SH-SY5Y (cell line): ENCODE results near the gene JOSD2.
A peak's percentile ranks its signal among the peaks of the same experiment; 100 is the strongest.

Experiments used
- GATA2 ChIP-seq: IDR thresholded peaks from 2 replicates; pipeline ENCODE4 v1.6.1; 2011; ENCODE audit warnings: mild to moderate bottlenecking, low read depth, low read length
- GATA3 ChIP-seq: IDR thresholded peaks from 2 replicates; pipeline ENCODE4 v1.6.1; 2011; ENCODE audit warnings: low read depth, mild to moderate bottlenecking, low read length, moderate library complexity

Gene JOSD2

DNA sequence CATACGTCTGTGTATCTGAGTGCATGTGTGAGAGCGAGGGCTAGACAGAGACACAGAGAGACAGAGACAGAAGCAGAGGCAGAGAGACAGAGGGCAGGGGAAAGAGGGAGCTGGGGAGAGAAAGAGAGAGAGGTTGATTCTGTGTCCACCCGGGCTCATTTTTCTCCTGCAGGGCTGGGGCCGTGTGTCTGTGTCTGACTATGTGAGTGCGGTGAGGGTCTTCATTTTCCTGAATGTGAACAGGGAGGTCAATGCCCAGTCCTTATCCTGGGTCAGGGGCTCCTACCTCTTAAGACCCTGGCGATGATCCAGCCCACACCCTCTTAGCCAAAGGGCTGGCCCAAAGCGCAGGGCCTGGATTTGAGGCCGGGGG is 39.6 kb upstream of the JOSD2 start:
- TF ChIP-seq GATA2 (no peak), GATA3 (no peak)

DNA sequence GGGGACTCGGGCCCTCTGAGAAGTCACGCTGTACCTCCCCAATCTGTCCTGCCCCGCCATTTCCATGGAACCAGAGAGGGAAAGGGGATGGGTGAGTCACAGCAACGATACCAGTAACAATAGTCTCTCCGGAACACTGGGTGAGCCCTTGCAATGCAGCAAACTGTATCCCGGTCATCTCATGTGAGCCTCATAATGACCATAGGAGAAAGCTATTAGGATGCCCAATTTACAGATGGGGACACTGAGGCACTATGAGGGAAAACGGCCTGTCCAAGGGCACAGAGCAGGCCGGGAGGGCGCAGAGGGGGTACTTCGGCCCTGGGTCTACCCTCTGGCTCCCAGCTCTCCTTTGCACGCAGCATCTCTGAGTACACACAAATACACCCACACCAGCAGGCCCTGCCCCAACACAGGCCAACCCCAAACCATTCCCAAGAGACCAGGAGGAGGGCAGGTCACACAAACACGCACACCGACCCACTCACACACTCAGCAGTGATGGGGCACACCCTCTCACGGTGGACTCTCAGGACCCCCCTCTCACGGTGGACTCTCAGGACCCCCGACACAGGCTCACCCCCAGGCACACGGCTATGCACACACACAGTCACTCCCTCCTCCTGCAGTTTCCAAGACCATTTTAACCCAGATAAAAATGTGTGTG is 39.1 kb upstream of the JOSD2 start:
- TF ChIP-seq GATA3 (no peak), GATA2 (no peak)

DNA sequence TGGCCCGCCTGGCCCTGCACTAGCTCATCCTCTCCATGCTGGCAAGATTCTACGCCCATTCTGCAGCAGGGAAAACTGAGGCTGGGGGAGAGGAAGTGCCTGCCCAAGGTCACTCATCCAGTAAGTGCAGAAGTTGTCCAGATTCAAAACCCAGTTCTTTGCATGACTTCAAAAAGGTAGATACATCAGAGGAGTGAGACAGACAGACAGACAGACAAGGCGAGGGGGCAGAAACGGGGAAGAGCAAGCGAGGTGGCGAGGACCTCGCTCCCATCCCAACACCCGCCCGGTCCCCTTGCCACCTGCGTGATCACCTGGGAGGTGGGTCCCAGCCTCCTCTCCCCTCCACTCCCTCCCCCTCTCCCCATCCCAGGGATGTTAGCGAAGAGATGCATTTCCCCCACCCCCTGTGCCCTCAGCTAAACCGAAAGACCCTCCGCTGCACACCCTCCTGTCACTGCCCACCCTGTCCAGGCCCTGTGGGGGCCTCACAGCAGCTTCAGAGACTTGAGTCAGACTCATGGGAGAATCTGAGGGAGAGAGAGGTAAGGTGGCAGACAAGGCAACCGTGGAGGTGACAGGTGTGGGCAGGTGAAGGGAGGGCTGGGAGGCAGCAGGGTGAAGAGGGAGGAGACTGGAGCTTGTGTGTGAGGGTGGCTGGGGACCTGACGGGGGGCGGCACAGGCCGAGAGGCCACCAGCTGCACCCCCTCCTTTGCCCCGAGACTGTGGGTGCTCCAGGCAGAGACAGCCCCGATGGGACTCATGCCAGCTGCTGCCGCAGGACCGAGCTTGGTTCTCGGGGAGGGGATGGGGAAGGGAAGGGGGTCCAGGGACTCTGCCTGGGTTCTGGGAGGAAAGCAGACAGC is 38.3 kb upstream of the JOSD2 start:
- TF ChIP-seq GATA2 (no peak), GATA3 (no peak)

DNA sequence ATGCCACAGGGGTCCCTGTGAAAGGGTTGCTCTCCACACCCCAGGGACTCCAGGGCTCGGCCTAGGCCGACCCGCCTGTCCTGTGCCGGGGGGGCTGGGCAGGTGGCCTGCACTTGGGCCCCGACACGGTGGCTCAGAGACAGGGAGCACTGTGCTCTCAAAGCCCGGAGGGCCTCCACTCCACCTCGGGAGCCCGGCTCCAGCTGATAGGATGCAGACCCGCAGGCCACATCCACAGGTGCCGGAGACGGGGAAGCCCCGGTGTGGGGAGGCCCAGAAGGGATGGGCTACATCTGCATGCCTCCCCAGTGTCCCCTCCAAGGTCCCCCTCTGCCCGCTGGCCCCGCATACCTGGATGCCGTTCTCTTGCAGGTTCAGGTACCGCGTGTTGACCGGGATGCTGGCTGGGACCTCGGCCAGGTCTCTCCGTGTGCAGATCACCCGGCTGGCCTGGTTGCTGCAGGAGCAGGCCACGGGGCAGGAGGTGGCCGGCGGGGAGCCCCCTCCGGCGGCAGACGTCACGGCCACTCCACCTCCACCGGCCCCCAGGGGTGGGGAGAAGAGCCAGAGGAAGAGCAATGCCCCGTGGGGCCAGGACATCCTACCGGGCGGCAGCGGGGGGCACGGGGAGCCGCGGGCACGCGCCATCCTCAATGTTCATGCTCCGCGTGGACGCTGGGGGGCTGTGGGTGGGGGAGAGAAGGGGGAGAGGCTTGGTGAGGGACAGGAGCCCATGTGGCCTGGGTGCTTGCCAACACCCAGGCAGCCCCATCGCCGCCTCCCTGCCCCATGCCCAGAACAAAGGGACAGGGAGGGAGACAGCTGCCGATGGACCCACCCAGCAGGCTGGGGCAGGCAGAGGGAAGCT is 37.4 kb upstream of the JOSD2 start:
- TF ChIP-seq GATA3: no peak
- TF ChIP-seq GATA2: no peak

DNA sequence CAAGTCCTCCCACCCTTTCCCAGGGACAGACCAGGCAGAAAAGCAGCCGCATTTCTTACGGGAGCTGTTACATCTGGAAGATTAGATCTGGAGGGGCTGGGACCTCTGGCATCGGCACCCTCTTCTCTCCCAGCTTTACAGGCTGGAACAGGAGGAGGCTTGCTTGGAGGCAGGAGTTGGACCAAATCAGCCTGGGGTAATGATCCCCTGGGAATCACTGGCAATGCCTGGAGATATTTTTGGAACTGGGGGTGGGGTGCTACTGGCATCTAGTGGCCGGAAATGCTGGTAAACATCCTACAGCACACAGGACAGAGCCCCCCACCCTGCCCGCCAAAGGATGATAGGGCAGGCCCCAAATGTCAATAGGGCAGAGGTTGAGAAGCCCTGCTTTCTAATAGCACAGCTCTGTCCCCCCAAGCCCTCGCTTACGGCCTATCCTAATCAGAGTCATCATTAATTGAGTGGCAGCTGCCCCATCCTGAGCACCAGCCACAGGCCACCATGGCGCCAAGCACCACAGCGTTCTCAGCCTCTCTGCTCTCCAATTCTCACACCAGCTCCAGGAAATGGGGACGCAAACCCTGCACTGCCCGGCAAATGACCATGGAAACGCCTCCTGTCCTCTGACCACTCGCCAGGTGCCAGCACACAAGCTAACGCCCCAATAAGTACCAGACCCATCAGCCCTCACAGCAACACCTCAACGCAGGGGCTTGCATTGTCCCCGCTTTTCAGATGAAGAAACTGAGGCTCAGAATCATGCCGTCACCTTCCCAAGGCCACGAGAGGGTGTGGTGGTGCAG is 36.6 kb upstream of the JOSD2 start:
- TF ChIP-seq GATA3 (no peak), GATA2 (peak; percentile 81)

DNA sequence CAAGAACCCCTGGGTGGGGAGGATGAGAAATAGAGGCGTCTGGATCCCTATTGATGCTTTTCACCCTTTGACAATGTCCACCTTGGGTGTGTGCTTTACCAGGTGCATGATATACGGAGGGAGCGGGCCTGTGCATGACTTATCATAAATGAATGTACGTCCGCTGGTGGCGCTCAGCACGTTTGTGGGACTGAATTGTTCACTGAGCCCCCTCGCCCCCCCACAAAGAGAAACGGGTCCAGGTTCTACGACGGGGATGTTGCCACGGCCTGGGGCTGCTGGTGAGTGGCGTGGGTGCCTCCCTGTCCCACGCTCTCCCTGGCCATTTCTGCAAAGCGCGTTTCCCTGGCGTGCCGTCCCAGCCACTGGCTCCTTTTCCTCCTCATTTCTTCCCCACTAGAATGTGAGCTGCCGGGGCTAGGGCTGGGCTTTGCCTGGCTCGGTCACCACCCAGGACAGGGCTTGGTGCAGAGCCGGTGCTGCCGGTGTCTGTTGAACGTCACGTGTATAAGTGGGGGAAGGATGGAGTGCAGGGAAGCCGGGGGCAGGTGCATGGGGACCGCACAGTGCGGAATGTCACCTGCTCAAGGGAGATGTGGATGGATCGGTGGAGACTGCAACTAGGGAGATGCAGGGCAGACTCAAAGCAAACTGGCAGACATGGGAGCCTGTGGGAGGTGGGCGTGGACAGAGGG is 35.7 kb upstream of the JOSD2 start:
- TF ChIP-seq GATA2: no peak
- no peak for TF ChIP-seq GATA3

DNA sequence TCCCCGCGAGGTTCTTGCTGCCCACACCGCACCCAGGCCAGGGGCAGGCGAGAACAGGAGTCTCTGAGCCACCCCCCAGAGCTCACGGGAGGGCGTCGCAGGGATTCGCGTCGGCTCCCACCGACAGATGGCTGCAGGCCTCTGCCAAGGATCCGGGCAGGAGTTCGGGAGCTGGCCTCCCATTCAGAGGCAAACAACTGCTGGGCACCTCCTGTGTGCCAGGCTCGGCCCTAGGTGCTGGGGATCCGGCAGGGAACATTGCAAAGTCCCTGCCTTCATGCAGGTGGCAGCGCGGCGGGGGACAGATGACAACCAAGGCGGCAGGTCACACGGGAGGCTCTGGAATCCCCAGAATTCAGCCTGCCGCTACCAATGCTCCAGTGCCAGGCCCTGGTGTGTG is 32.0 kb upstream of the JOSD2 start:
- TF ChIP-seq GATA3 (no peak), GATA2 (no peak)

DNA sequence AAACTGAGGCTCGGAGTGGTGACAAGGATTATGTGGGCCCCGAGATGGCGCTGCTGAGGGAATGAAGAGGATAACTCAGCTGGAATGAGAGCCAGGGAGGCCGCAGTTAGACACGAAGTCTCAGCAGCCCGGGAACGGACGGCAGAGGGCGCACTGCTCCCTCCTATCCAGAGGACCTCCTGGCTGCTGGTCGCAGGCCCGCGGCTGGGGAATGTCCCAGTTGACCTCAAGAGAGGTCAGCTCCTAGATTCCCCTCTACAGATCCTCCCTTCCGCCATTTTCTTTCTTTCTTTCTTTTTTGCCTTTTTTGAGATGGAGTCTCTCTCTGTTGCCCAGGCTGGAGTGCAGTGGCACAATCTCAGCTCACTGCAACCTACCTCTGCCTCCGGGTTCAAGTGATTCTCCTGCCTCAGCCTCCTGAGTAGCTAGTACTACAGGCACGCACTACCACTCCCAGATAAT is 26.8 kb upstream of the JOSD2 start:
- TF ChIP-seq GATA2: no peak
- no peak for TF ChIP-seq GATA3

DNA sequence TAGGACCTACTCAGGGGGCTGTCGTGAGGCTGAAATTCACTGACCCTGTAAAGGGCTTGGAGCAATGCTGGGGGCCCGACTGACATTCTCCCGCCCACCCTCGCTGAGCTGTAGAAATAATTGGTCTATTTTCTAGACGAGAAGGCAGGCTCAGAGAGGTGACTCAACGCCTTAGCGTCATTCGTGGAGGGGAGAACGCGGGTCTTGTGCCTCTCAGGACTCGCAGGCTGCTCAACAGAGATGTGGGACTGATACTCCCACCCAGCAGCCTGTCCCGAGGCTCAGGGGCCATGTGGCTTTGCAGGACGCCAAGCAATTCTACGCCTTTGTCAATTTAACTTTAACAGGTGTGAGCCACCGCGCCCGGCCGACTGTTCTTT is 26.3 kb upstream of the JOSD2 start:
- no peak for TF ChIP-seq GATA2
- TF ChIP-seq GATA3: no peak

DNA sequence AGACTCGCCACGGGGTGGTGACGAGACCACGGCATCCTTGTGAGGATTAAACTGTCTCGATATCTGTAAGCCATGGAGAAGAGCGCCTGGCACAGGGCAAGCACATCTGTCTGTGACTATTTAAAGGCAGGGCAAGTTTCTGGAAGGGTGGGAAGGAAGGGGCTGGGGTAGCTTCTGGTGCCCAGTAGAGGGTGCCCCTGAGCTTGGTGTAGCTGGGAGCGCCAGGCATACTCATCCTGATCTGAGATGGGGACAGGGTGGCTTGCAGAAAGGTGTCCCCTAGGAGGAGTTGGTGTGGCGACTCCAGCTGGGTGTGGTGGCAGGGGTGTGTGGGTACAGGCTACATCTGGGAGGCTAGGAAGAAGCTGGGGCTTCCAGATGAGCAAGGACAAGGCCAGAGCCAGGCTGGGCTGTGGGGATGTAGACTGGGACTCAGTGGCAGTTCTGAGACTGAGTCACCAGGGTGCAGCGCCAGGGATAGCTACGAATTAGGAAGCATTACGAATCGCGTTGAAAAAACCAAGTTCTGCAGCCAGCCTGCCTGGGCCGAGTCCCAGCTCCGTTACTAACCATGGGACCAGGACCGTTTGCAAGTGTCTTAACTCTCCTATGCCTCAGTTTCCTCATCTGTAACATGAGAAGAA is 25.8 kb upstream of the JOSD2 start:
- TF ChIP-seq GATA2 (no peak), GATA3 (no peak)

DNA sequence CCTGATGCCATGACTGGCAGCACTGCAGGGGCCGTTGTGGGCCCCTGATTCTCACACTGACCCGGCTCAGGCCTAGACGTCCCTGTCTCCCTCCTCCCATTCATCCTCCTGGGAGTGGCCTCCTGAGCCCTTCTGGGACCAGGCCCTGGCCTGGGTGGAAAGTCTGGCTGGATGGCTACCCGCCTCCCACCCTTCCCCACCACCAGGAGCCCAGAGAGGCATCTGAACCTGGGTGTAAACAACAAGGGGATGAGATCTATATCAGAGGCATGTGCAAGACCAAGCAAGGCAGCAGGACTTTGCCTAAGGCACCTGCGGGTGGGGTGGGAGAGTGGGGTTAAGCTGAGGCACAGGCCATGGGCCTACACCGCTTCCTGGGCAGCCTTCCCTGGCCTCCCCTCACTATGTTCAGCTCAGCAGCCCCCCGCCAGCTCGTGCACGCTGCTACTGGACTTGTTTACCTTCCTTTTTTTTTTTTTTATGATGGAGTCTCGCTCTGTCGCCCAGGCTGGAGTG is 24.7 kb upstream of the JOSD2 start:
- no peak for TF ChIP-seq GATA2
- no peak for TF ChIP-seq GATA3

DNA sequence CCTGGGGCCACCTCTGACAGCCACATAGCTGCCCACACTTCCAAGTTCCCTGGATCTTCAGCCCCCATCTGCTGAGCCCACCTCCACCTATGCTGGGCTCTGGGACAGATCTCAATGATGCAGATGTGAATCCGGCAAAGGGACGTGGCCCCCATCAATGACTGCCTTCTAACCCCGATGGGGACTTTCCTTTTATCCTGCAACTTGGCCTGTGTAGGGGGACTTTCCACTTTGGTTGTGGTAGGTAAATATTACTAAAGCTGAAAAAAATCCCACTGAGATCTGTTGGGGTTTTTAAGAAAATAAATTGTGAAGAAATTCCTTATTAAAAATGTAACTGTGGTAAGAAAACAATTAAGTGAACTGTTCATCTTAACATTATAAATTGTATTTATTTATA is 23.5 kb upstream of the JOSD2 start:
- no peak for TF ChIP-seq GATA3
- no peak for TF ChIP-seq GATA2

DNA sequence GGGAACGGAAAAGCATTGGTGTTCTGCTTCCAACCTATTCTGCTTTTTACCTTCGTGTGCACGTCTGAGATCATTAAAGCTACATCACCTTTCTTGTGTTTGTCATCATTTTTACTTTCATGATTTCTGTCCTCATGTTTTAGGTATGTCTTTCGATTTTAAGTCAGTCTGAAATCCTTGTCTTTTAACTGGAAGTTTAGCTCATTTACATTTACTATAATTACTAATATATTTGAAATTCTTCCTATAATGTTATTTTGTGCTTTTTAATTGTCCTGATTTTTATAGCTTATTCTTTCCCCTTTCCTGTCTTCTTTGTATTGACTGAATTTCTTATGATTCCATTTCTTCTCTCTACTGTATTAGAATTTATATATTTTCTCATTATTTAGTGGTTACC is 22.0 kb upstream of the JOSD2 start:
- TF ChIP-seq GATA2 (no peak), GATA3 (no peak)
